Suppressor macrophage treated with lipopolysaccharide for 4 hours (primary cell): ENCODE results near the gene LHCGR.

Experiments used
- DNase-seq: peaks from one replicate; pipeline ENCODE4 v3.0.0-alpha.2; 2020

LHCGR gene

GRCh38 chr2:48755473-48755872 is at the start of gene LHCGR:
LHCGR (minus strand) TSS chr2:48755724; CDS start chr2:48755671, 53 bp downstream.
- no peak for DNase-seq

- no peak for DNase-seq
Measured at GRCh38 chr2:48799601-48800000, 44.1 kb upstream of the LHCGR start.

GRCh38 chr2:48795065-48795464 is 39.5 kb upstream of the LHCGR start:
- DNase-seq = no peak

- DNase-seq = no peak
Measured at GRCh38 chr2:48793671-48794070, 38.1 kb upstream of the LHCGR start.

GRCh38 chr2:48792030-48792429 is 36.5 kb upstream of the LHCGR start:
- DNase-seq = no peak

GRCh38 chr2:48790407-48791170 is 35.1 kb upstream of the LHCGR start:
- DNase-seq = no peak

GRCh38 chr2:48787580-48787979 is 32.1 kb upstream of the LHCGR start:
- no peak for DNase-seq

GRCh38 chr2:48781366-48781765 is 25.8 kb upstream of the LHCGR start:
- no peak for DNase-seq

- DNase-seq = no peak
Measured at GRCh38 chr2:48779019-48779716, 23.6 kb upstream of the LHCGR start.

GRCh38 chr2:48774251-48774650 is 18.7 kb upstream of the LHCGR start:
- DNase-seq = no peak

- DNase-seq = no peak
Measured at GRCh38 chr2:48771241-48772014, 15.9 kb upstream of the LHCGR start.

- no peak for DNase-seq
Measured at GRCh38 chr2:48770181-48770580, 14.7 kb upstream of the LHCGR start.

GRCh38 chr2:48768669-48769068 is 13.1 kb upstream of the LHCGR start:
- peak; percentile 36 for DNase-seq

- DNase-seq = no peak
Measured at GRCh38 chr2:48767330-48767729, 11.8 kb upstream of the LHCGR start.

- no peak for DNase-seq
Measured at GRCh38 chr2:48760826-48761225, 5.3 kb upstream of the LHCGR start.

- DNase-seq = no peak
Measured at GRCh38 chr2:48759682-48760081, 4.2 kb upstream of the LHCGR start.

- DNase-seq = no peak
Measured at GRCh38 chr2:48756289-48756688, 765 bp upstream of the LHCGR start.

GRCh38 chr2:48754874-48755273 is 650 bp downstream of the LHCGR start:
- no peak for DNase-seq

- no peak for DNase-seq
Measured at GRCh38 chr2:48753228-48753627, 2.3 kb downstream of the LHCGR start.

- DNase-seq = peak; percentile 2
Measured at GRCh38 chr2:48750128-48750739, 5.3 kb downstream of the LHCGR start.

GRCh38 chr2:48749291-48750127 is 6.0 kb downstream of the LHCGR start:
- no peak for DNase-seq

- no peak for DNase-seq
Measured at GRCh38 chr2:48747319-48747718, 8.2 kb downstream of the LHCGR start.
